ENCODE measurements around the gene PSMD7. TPM values are rescaled to one million over a fixed set of nuclear protein-coding genes. Genes with fewer than 3 reads are reported as not detected.

The PSMD7 gene
- total and polyA plus RNA-seq, 2 of the 4 experiments (the other 2 are of a cell fraction) = 80.8 to 98.3 TPM

- no peaks in the 10 kb centered on the region for H3K9me3 ChIP-seq (ENCODE audit: control insufficient read depth, insufficient read depth, low read length)
- no peak overlapping the region for H2BK5ac ChIP-seq (ENCODE audit: low read depth, low read length, poor library complexity, severe bottlenecking)
- H2BK15ac ChIP-seq (ENCODE audit: low read depth, low read length) = no peak overlapping the region
- H4K91ac ChIP-seq (ENCODE audit: insufficient read depth, low read depth, low read length) = no peak overlapping the region
- H3K9ac ChIP-seq (ENCODE audit: low read depth, low read length) = peak overlapping the region; percentile 90; the same call in 1 of the 2 replicates
- no peak overlapping the region for H3K27ac ChIP-seq (ENCODE audit: insufficient read depth, low read length)
- no peak overlapping the region for H2AK9ac ChIP-seq (replicated peaks; ENCODE audit: low read depth, low read length, poor library complexity)
- intact Hi-C loops (cut with micrococcal nuclease) = loop anchor here (10.0 kb wide), 1 partner anchor 1513 kb away; no protein-coding TSS in a partner anchor
- peak overlapping the region; percentile 97 for H3K4me2 ChIP-seq (ENCODE audit: low read depth, low read length)
- dilution Hi-C loops (cut with HindIII; ENCODE audit: low sequenced_read_pairs, unreplicated experiment) = no loop called here
- H3K4me3 ChIP-seq (ENCODE audit: insufficient read depth, low read depth, low read length) = peak overlapping the region; percentile 81; the same call in 1 of the 2 replicates
- H3K23ac ChIP-seq (ENCODE audit: low read depth, low read length) = peak overlapping the region; percentile 13; the same call in 1 of the 2 replicates
- no peak for ATAC-seq (ENCODE audit: low read depth)
- no peak overlapping the region for H2AK5ac ChIP-seq (ENCODE audit: low read depth, low read length)
- ChIA-PET POLR2A (ENCODE audit: unreplicated experiment) (interaction anchor here (0.6 kb wide), 1 partner anchor 586 kb away, joined by 3 read pairs; no protein-coding TSS in a partner anchor), CTCF (interaction anchor here (0.6 to 1.2 kb wide), 4 partner anchors 12 to 1646 kb away, joined by 3 to 6 read pairs (median 4); no protein-coding TSS in a partner anchor)
- no peak overlapping the region for H3K14ac ChIP-seq (replicated peaks; ENCODE audit: low read depth, low read length)
- H3K56ac ChIP-seq (ENCODE audit: extremely low read depth, insufficient read depth, low read length) = no peak overlapping the region
- TF ChIP-seq NFE2L2 (IDR thresholded peaks at IDR 0.05; ENCODE audit: low read depth, low read length) = no peak
- no peak for TF ChIP-seq USF2 (IDR thresholded peaks at IDR 0.05; ENCODE audit: low read depth, low read length)
- TF ChIP-seq CHD1 (IDR thresholded peaks at IDR 0.05; ENCODE audit: low read depth, low read length) = no peak
- no peak for TF ChIP-seq CTCF (conservative IDR thresholded peaks at IDR 0.05; ENCODE audit: low read depth, low read length)
- no peak for TF ChIP-seq RFX5 (IDR thresholded peaks at IDR 0.05; ENCODE audit: low read depth, low read length)
- no peak for TF ChIP-seq MAFK (IDR thresholded peaks at IDR 0.05; ENCODE audit: low read depth, low read length)
- 0 out of 2 replicates have a peak, but pooled peaks have one; percentile 7 for TF ChIP-seq POLR2A (IDR thresholded peaks at IDR 0.05; ENCODE audit: low read depth, low read length)
- BruUV-seq (replicated peaks) = no TSS peak
- no peak overlapping the region for H3K18ac ChIP-seq (ENCODE audit: low read depth, low read length)
- no peak overlapping the region for H4K5ac ChIP-seq (ENCODE audit: low read depth, low read length)
- no peak overlapping the region for H3K4ac ChIP-seq (ENCODE audit: low read depth, low read length)
- no peak overlapping the region for H2BK20ac ChIP-seq (ENCODE audit: low read depth, low read length)
- no peak overlapping the region for H4K8ac ChIP-seq (ENCODE audit: low read depth in 2 of 2, low read length in 2 of 2)
- H3K79me1 ChIP-seq (ENCODE audit: low read depth in 1 of 2, low read length in 2 of 2) = peaks cover 8 to 28% of the 10 kb centered on the region in 2 experiments
- in situ Hi-C loops (cut with MboI; ENCODE audit: low sequenced_read_pairs) = loop anchor here (25.0 kb wide), 1 partner anchor 1236 kb away; no protein-coding TSS in a partner anchor
- WGBS, 2 experiments (ENCODE audit: extremely low coverage in 2 of 2, insufficient read length in 1 of 2) = 80% methylated on average over 1 of the region's 2 CpGs; no CpG with 5 or more reads in 1 of the 2 experiments
- DNase-seq = no peak
- H2BK120ac ChIP-seq (ENCODE audit: low read depth, low read length) = no peak overlapping the region
- no peaks in the 10 kb centered on the region for H3K9me1 ChIP-seq (ENCODE audit: insufficient read depth, low read length)
- no peaks in the 10 kb centered on the region for H3K27me3 ChIP-seq (ENCODE audit: control insufficient read depth, insufficient read depth, low read length)
- peaks cover 4% of the 10 kb centered on the region; the same call in 1 of the 2 replicates for H3K4me1 ChIP-seq (ENCODE audit: control insufficient read depth, insufficient read depth, low read length)
- peaks cover 26% of the 10 kb centered on the region for H3K36me3 ChIP-seq (ENCODE audit: control insufficient read depth, insufficient read depth, low read length)
- H4K20me1 ChIP-seq (ENCODE audit: insufficient read depth, low read length) = peaks cover 15% of the 10 kb centered on the region; the same call in 1 of the 2 replicates
- H2AFZ ChIP-seq (replicated peaks; ENCODE audit: low read length, poor library complexity) = no peak overlapping the region
These were observed 1.5 kb downstream of the PSMD7 start for GRCh38 chr16:74298104-74298503.
